Panc1 (cell line): ENCODE data around the gene MUC15.

ENCODE experiments used
- POLR2AphosphoS5 ChIP-seq: IDR thresholded peaks from 2 replicates; pipeline ENCODE4 v1.6.1; 2012; ENCODE audit warnings: mild to moderate bottlenecking, low read depth, low read length, moderate library complexity
- SIN3A ChIP-seq: IDR thresholded peaks from 2 replicates; pipeline ENCODE4 v1.6.1; 2012; ENCODE audit warnings: low read depth, mild to moderate bottlenecking, low read length, moderate library complexity, borderline replicate concordance; ENCODE audit not compliant: insufficient read depth
- TCF7L2 ChIP-seq: IDR thresholded peaks from 2 replicates; pipeline ENCODE4 v1.6.1; 2011; ENCODE audit warnings: mild to moderate bottlenecking, low read depth, low read length, inconsistent platforms
- TF ChIP-seq, protein P1 (sequence below): fragments of 450-650 bp; IDR thresholded peaks from 2 replicates; pipeline ENCODE4 v1.5.1; 2017; ENCODE audit warnings: mild to moderate bottlenecking
- TF ChIP-seq, protein P2 (sequence below), 2 experiments: IDR thresholded peaks; 2 replicates each; pipeline ENCODE4 v1.6.1; 2011 to 2012; ENCODE audit warnings: low read depth in 2 of 2, control low read depth in 1 of 2, low read length in 1 of 2, mild to moderate bottlenecking in 1 of 2, moderate library complexity in 1 of 2; ENCODE audit not compliant: insufficient read depth in 1 of 2

DNA sequence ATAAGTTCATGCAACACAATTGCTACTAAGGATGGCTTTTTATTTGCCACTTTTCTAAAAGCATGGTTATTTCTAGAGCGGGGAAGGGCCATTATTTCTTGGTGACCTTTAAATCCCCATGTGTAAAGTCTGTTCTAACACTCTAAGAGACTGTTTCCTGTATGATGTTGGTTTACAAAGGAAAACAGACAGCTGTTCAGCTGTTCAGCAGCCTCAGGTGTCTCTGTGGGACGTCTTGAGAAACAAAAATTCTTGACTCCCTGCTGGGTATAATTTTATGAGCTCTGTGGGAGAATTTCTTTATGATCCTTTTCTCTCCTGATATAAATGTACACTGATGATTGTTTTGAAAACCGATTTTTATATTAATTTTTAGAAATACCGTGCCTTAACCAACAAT, 13.9 kb downstream of the MUC15 start:
- TF ChIP-seq, protein P1, sequence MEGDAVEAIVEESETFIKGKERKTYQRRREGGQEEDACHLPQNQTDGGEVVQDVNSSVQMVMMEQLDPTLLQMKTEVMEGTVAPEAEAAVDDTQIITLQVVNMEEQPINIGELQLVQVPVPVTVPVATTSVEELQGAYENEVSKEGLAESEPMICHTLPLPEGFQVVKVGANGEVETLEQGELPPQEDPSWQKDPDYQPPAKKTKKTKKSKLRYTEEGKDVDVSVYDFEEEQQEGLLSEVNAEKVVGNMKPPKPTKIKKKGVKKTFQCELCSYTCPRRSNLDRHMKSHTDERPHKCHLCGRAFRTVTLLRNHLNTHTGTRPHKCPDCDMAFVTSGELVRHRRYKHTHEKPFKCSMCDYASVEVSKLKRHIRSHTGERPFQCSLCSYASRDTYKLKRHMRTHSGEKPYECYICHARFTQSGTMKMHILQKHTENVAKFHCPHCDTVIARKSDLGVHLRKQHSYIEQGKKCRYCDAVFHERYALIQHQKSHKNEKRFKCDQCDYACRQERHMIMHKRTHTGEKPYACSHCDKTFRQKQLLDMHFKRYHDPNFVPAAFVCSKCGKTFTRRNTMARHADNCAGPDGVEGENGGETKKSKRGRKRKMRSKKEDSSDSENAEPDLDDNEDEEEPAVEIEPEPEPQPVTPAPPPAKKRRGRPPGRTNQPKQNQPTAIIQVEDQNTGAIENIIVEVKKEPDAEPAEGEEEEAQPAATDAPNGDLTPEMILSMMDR, result no peak
- TF ChIP-seq SIN3A, result no peak
- no peak for TF ChIP-seq POLR2AphosphoS5
- TF ChIP-seq, protein P2, sequence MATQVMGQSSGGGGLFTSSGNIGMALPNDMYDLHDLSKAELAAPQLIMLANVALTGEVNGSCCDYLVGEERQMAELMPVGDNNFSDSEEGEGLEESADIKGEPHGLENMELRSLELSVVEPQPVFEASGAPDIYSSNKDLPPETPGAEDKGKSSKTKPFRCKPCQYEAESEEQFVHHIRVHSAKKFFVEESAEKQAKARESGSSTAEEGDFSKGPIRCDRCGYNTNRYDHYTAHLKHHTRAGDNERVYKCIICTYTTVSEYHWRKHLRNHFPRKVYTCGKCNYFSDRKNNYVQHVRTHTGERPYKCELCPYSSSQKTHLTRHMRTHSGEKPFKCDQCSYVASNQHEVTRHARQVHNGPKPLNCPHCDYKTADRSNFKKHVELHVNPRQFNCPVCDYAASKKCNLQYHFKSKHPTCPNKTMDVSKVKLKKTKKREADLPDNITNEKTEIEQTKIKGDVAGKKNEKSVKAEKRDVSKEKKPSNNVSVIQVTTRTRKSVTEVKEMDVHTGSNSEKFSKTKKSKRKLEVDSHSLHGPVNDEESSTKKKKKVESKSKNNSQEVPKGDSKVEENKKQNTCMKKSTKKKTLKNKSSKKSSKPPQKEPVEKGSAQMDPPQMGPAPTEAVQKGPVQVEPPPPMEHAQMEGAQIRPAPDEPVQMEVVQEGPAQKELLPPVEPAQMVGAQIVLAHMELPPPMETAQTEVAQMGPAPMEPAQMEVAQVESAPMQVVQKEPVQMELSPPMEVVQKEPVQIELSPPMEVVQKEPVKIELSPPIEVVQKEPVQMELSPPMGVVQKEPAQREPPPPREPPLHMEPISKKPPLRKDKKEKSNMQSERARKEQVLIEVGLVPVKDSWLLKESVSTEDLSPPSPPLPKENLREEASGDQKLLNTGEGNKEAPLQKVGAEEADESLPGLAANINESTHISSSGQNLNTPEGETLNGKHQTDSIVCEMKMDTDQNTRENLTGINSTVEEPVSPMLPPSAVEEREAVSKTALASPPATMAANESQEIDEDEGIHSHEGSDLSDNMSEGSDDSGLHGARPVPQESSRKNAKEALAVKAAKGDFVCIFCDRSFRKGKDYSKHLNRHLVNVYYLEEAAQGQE (IDR thresholded peaks at IDR 0.05; ENCODE audit: insufficient read depth in 1 of 2, low read depth in 2 of 2, low read length in 1 of 2), result no peak
- no peak for TF ChIP-seq TCF7L2
